AG04449 (cell line): ENCODE data around the gene GLMN.
"Not testable (repeated sequence)": the region's sequence is repeated elsewhere in the genome, so short reads cannot be mapped to it uniquely, and the experiment has no call there.

Experiments
- CTCF ChIA-PET: fragments of 350-600 bp; formaldehyde crosslinking; extraction: SDS; loops from one replicate; lab custom pipeline; 2021; ENCODE audit warnings: antibody characterized with exemption; lab: Yijun Ruan, JAX
- POLR2A ChIA-PET: fragments of 400-600, 350-600 bp; formaldehyde crosslinking; extraction: SDS; loops from one replicate; lab custom pipeline; 2020; ENCODE audit warnings: antibody characterized with exemption, inconsistent platforms; lab: Yijun Ruan, JAX
- DNase-seq: peaks from one replicate; pipeline ENCODE4 v3.0.0-alpha.2; 2010; ENCODE audit warnings: low read depth, low spot score
- H3K4me3 ChIP-seq: 2 replicates; pipeline ENCODE4 v1.5.1; 2011; ENCODE audit warnings: low read depth, mild to moderate bottlenecking, control low read depth, low read length
- TF ChIP-seq, protein P1 (sequence below): IDR thresholded peaks from one replicate; pipeline ENCODE4 v1.5.1; 2011; ENCODE audit warnings: mild to moderate bottlenecking, moderate library complexity, low read length, control low read depth, inconsistent platforms; ENCODE audit not compliant: insufficient read depth; ENCODE audit errors: missing control alignments

Gene GLMN

DNA sequence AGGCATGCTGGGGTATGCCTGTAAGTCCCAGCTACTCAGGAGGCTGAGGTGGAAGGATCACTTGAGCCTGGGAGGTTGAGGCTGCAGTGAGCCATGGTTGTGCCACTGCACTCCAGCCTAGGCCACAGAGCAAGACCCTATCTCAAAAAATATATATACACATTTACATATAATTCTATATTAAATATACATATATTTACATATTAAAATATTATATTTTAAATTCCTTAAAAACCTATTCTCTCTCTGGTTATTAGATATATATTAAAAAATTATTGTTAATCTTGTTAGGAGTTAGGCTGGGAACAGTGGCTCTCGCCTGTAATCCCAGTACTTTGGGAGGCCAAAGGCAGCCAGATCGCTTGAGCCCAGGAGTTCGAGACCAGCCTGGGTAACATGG, 22.7 kb downstream of the GLMN start:
- CTCF ChIA-PET: interaction anchor here (1.2 to 1.3 kb wide), 2 partner anchors 15 to 279 kb away, joined by 3 to 4 read pairs; no protein-coding TSS in a partner anchor
- POLR2A ChIA-PET: no interaction called here

DNA sequence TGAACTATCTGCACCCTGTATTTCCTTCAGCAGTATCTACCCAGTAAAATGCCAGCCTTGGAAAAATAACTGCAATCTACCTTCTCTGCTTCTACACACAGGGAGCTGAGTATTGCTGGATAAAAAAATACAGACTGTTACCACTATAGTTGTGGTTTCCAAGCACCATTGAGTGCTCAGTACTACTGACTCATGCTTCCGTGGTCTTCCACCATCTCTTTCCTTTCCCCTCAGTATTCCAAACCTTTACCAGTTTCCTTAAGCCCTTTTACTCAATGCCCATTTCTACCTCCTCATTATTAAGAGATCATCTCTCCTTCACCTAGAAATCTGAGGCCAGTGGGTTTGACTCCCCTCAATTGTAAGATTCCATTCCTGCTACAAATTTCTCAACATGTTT, 23.8 kb downstream of the GLMN start:
- POLR2A ChIA-PET: no interaction called here
- TF ChIP-seq, protein P1, sequence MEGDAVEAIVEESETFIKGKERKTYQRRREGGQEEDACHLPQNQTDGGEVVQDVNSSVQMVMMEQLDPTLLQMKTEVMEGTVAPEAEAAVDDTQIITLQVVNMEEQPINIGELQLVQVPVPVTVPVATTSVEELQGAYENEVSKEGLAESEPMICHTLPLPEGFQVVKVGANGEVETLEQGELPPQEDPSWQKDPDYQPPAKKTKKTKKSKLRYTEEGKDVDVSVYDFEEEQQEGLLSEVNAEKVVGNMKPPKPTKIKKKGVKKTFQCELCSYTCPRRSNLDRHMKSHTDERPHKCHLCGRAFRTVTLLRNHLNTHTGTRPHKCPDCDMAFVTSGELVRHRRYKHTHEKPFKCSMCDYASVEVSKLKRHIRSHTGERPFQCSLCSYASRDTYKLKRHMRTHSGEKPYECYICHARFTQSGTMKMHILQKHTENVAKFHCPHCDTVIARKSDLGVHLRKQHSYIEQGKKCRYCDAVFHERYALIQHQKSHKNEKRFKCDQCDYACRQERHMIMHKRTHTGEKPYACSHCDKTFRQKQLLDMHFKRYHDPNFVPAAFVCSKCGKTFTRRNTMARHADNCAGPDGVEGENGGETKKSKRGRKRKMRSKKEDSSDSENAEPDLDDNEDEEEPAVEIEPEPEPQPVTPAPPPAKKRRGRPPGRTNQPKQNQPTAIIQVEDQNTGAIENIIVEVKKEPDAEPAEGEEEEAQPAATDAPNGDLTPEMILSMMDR: no peak

More for the DNA sequence above, 22.7 kb downstream of the GLMN start:
- H3K4me3 ChIP-seq: no peak overlapping the region
- TF ChIP-seq, protein P1: no peak
- DNase-seq: no peak

DNA sequence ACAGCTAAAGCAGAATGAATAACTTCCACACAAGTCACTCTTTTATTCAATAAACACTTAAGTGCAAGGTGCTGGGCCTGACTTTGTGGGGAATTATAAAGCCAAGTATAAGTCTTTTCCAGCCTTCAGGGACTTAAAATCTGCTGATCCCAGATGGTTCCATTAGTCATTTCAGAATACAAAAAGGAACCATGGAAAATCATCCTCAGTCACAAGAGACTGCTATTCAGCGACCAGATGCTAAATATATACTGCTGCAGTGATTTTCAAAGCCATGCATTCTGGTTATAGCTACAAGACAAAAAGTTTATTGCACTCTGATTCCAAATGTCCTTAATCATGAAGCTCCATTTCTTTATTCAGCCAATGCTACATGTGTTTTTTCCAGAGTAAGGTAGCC, 25.7 kb downstream of the GLMN start:
- TF ChIP-seq, protein P1: no peak
- H3K4me3 ChIP-seq: no peak overlapping the region
- POLR2A ChIA-PET: interaction anchor here (0.7 kb wide), 1 partner anchor 344 kb away, joined by 4 read pairs; no protein-coding TSS in a partner anchor
- DNase-seq: no peak
- CTCF ChIA-PET: interaction anchor here (1.0 to 1.2 kb wide), 3 partner anchors 18 to 276 kb away, joined by 3 to 4 read pairs (median 3); no protein-coding TSS in a partner anchor

More for the DNA sequence above, 23.8 kb downstream of the GLMN start:
- no peak overlapping the region for H3K4me3 ChIP-seq
- no peak for DNase-seq
- CTCF ChIA-PET: interaction anchor here (1.2 kb wide), 1 partner anchor 16 kb away, joined by 4 read pairs; no protein-coding TSS in a partner anchor

DNA sequence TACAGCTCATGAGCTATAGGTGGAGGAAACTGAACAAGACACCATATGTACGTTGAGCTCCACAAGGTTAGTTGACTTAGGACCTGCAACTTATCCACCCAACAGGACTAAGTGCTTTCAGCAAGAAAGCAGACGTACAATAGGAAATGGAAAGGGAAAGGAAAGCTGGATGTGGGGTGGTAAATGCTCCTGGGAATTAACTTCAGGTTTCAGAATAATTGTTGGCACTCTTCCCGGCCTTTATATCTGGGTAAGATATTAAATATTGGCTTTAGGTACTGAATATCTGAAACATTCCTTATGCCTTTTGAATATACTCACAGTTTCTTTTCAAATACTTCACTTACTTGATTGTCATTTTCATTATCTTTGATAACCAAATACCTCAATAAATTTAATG, 36.3 kb downstream of the GLMN start:
- ChIA-PET POLR2A (no interaction called here), CTCF (interaction anchor here (1.9 kb wide), 1 partner anchor 37 kb away, joined by 6 read pairs; the partner anchor contains the start of genes GLMN and RPAP2)
- H3K4me3 ChIP-seq: no peak overlapping the region
- DNase-seq: no peak
- TF ChIP-seq, protein P1: no peak

DNA sequence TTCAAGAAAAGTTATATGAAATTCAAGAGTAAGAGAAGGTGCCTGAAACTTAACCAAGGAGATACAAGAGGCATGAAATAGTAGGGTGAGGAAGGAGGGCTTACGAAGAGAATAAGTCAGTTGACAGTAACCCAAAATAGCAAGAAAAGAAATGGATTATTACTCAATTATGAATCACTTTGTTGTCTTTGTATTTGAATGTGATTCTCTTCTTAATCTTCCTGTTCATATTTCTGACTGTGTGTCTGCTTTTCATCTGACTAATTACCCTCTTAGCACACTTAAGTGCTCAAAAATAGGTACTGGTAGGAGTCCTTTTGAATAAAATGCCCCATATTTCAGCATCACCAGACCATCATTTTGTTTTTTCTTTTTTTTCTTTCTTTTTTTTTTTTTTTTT, 39.4 kb downstream of the GLMN start:
- no peak for DNase-seq
- CTCF ChIA-PET: no interaction called here
- H3K4me3 ChIP-seq: no peak overlapping the region
- POLR2A ChIA-PET: no interaction called here
- TF ChIP-seq, protein P1: no peak

DNA sequence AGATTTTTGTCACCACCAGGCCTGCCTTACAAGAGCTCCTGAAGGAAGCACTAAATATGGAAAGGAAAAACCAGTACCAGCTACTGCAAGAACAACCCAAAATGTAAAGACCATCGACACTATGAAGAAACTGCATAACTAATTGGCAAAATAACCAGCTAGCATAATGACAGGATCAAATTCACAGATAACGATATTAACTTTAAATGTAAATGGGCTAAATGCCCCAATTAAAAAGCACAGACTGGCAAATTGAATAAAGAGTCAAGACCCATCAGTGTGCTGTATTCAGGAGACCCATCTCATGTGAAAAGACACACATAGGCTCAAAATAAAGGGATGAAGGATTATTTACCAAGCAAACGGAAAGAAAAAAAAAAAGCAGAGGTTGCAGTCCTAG, 44.1 kb downstream of the GLMN start:
- CTCF ChIA-PET, POLR2A ChIA-PET, DNase-seq, H3K4me3 ChIP-seq: not testable (repeated sequence)

DNA sequence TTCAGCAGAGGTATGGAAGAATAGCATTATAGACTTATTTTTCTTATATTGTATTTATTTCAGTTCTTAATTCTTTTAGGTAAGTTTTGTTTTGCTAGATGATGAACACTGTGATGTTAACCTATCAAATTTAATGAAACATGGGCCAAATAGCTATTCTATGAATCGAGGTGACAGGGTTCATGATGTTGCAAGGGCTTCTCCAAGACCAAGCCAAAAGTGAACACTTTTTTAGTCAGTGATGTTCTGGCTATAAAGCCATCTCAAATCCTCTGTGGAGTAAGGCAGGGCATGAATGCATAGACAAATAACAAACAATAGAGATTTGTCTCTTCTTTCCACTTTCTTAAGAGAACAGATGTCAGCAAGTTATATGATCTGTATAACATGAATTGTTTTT, 54.4 kb downstream of the GLMN start:
- CTCF ChIA-PET: interaction anchor here (0.6 kb wide), 1 partner anchor 739 kb away, joined by 3 read pairs; no protein-coding TSS in a partner anchor
- POLR2A ChIA-PET: no interaction called here
- no peak overlapping the region for H3K4me3 ChIP-seq
- TF ChIP-seq, protein P1: no peak
- no peak for DNase-seq
